Myocyte (in vitro differentiated cells): ENCODE results near the gene CAPN10. TPM values are rescaled to one million over a fixed set of nuclear protein-coding genes. Genes with fewer than 3 reads are reported as not detected.
"Not testable (repeated sequence)": the region's sequence is repeated elsewhere in the genome, so short reads cannot be mapped to it uniquely, and the experiment has no call there.

Source experiments
- DNase-seq: peaks from one replicate; pipeline ENCODE4 v3.0.0-alpha.2; 2012; ENCODE audit warnings: low read depth
- total RNA-seq: library from RNA; depleted of rRNA; stranded (reverse); fragments of >200 nt; gene quantifications from 2 replicates; pipeline ENCODE4 v1.2.3, GENCODE V29; 2014

CAPN10 gene
- total RNA-seq, 1 donor from 2014 or later, result 31.5 TPM

GRCh38 chr2:240601831-240602160 lies 15.3 kb downstream of the CAPN10 start:
- DNase-seq, result no peak

- no peak for DNase-seq
Observed at GRCh38 chr2:240602266-240603050, 15.9 kb downstream of the CAPN10 start.

GRCh38 chr2:240603081-240603835 lies 16.7 kb downstream of the CAPN10 start:
- no peak for DNase-seq

- no peak for DNase-seq
Observed at GRCh38 chr2:240603846-240604245, 17.3 kb downstream of the CAPN10 start.

GRCh38 chr2:240604291-240604938 lies 17.9 kb downstream of the CAPN10 start:
- peak; percentile 46 for DNase-seq

- DNase-seq, result no peak
Observed at GRCh38 chr2:240604939-240605716, 18.6 kb downstream of the CAPN10 start.

- no peak for DNase-seq
Observed at GRCh38 chr2:240605867-240606743, 19.6 kb downstream of the CAPN10 start.

- no peak for DNase-seq
Observed at GRCh38 chr2:240611601-240612210, 25.2 kb downstream of the CAPN10 start.

- DNase-seq, result no peak
Observed at GRCh38 chr2:240613781-240614180, 27.2 kb downstream of the CAPN10 start.

GRCh38 chr2:240614391-240614790 lies 27.9 kb downstream of the CAPN10 start:
- DNase-seq, result no peak

- DNase-seq, result no peak
Observed at GRCh38 chr2:240615396-240615795, 28.9 kb downstream of the CAPN10 start.

GRCh38 chr2:240615820-240616547 lies 29.4 kb downstream of the CAPN10 start:
- no peak for DNase-seq

- DNase-seq, result not testable (repeated sequence)
Observed at GRCh38 chr2:240616860-240617666, 30.5 kb downstream of the CAPN10 start.

- no peak for DNase-seq
Observed at GRCh38 chr2:240618776-240619175, 32.2 kb downstream of the CAPN10 start.

- DNase-seq, result no peak
Observed at GRCh38 chr2:240619506-240620148, 33.1 kb downstream of the CAPN10 start.

- DNase-seq, result no peak
Observed at GRCh38 chr2:240620149-240620731, 33.7 kb downstream of the CAPN10 start.

- no peak for DNase-seq
Observed at GRCh38 chr2:240620859-240621258, 34.3 kb downstream of the CAPN10 start.

- no peak for DNase-seq
Observed at GRCh38 chr2:240622060-240622411, 35.5 kb downstream of the CAPN10 start.
